Head of caudate nucleus (tissue), 42 donors: Measurements from ENCODE around the gene SLC5A6.
A peak's percentile ranks its signal among the peaks of the same experiment; 100 is the strongest.
"Not testable (repeated sequence)": the region's sequence is repeated elsewhere in the genome, so short reads cannot be mapped to it uniquely, and the experiment has no call there.

Experiments used
- DNase-seq, 42 donors: peaks; one replicate each; pipeline versions ENCODE4 v3.0.0 to v3.0.0-alpha.2; 2020 to 2021; ENCODE audit warnings: mixed read lengths in 7 of 42
- intact Hi-C: fragments of 100-400 bp; cut with DNase I; formaldehyde crosslinking; loops from one replicate; pipeline ENCODE4 v1.15.0; 2022

Gene SLC5A6

DNA sequence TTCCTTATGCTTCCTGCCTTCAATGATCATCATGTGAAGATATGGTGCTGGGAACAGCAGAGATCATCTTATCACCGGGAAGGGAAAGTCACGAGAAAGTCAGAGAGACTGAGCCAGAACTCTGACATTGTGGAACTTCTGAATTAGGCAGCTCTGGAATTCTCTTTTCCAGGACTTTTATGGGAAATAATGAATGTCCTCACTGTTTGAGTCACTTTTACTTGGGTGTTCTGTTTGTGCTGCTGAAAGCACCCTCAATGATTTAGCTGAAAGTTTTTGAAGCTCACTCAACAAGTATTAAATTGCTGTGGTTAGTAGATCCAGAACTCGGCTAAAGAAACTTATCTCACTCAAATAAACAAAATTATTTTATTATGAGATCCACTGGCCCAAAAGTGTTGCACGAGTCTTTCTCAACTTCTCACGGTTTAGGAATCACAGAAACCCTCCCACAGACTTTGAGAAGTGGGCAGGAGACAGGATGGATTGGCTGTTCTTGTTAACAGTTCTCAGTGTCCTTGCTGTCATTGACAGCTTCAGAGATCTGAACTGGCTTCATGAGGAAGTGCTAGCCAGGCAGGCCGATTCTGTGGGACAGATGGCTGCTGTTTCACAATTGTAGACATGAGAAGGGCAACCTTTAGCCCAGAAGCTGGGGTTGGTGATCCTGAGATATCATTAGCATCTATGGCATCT is 26.6 kb downstream of the SLC5A6 start:
- intact Hi-C loops = no loop called here
- peak in 5 of 42 donors; percentile 2 to 45 (median 11) for DNase-seq

DNA sequence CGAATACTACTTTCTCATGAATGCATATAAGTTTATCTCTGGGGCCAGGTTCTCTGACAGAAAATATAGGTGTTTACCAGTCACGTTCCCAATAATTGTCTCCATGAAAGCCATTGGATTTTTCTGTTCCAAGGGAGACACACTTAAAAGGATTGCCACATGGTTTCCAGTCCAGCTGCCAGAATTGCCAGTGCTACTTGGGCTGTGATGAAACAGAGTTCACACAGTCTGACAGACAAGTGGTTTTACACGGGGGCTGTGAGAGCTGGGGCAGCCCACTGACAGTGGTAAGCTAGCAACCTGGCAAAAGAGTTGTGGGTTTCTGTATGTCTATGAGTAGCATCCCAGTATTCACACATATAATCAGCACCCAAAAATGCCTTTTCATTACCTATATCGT is 28.0 kb downstream of the SLC5A6 start:
- intact Hi-C loops = no loop called here
- DNase-seq = no peak

DNA sequence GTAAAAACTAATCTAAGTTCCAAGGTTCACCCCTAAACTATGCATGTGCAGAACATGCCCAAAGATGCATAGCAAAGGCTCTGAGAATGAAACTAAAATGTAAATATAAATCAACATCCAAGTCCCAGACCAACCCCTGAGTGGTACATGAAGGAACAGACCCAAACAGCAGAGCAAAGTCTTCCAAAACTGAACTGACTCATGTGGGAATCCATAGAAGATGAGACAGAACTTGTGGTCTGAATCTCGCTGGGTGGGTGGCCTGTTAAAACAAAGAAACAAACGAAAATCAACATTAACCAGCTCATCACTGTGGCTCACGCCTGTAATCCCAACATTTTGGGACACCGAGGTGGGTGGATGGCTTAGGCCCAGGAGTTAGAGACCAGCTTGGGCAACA is 29.7 kb downstream of the SLC5A6 start:
- intact Hi-C loops = no loop called here
- DNase-seq = no peak

DNA sequence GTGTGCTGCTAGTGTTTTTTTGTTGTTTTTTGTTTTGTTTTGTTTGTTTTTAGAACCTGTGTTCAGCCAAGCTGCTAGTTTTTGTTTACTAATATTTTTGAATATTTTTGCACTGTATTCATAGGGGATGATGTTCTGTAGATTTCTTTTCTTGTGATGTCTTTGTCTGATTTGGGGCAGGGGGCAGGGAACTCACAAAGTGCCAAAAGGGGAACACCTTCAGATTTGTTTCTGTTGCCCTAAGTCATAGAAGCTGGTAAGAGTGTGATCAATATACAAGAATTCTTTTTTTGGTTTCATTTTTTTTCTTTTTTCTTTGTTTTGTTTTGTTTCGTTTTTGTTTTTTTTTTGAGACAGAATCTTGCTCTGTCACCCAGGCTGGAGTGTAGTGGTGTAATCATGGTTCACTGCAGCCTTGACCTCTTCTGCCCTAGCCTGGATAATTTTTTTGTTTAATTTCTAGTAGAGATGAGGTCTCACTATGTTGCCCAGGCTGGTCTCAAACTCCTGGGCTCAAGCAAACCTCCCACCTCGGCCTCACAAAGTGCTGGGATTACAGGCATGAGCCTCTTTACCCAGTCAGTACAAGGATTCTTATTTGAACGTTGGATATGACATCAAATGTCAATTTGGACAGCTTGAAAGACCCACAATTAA is 32.6 kb downstream of the SLC5A6 start:
- DNase-seq = no peak
- intact Hi-C loops = no loop called here

DNA sequence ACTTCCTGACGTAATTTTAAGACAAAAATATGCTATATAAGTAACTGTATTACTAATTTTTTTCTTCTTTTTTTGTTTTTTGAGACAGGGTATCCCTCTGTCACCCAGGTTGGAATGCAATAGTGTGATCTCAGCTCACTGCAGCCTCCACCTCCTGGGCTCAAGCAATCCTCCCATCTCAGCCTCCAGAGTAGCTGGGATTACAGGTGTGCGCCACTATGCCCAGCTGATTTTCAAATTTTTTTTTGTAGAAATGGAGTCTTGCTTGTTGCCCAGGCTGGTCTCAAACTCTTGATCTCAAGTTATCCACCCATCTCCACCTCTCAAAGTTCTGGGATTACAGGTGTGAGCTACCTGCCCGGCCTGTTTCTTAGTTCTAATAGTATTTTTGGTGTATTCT is 33.6 kb downstream of the SLC5A6 start:
- intact Hi-C loops = no loop called here

DNA sequence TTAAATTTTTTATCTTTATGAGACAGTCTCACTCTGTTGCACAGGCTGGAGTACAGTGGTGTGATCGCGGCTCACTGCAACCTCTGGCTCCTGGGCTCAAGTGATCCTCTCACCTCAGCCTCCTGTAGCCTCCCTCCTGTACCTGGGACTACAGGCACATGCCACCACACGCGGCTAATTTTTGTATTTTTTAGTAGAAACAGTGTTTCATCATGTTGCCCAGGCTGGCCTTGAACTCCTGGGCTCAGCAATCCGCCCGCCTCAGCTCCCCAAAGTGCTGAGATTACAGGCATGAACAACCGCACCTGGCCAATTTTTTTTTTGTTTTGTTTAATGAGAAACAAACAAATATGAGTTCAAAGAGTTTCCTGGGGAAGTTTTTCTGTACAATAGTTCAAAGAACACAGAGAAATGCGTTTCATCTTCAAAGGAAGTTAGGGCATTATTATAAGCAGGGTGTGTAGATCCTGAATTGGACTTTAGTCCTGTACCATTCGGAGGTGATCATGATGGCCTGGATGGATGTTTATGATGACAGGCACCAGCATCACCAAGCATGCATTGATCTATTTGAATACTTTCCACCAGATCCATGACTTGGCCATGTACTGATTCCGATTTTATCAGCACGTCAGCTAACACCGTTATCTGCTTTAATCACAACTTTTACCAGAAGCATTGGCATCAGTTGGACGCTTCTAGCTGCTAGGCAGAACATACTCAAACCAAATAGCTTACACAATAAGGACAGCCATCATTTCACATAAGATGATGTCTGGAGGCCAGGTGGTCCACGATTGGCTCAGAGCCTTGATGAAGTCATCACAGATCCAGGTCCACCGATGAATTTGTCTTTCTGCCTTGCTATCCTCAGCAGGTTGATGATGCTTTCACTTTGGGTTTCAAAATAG is 34.4 kb downstream of the SLC5A6 start:
- intact Hi-C loops = no loop called here
- no peak for DNase-seq

More for the DNA sequence above, 33.6 kb downstream of the SLC5A6 start:
- DNase-seq = no peak

DNA sequence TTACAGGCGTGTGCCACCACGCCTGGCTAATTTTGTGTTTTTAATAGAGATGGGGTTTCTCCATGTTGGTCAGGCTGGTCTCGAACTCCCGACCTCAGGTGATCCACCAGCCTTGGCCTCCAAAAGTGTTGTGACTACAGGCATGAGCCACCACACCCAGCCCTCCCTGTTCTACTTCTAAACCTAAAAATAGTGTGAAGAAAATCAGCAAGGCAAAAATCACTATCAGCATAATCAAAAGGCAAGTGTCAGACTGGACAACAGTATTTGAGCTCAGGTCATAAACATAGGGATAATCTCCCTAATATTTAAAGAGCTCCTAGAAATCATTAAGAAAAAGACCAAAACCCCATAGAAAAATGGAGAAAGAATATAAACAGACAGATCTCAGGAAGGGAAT is 36.3 kb downstream of the SLC5A6 start:
- DNase-seq, intact Hi-C loops: not testable (repeated sequence)

DNA sequence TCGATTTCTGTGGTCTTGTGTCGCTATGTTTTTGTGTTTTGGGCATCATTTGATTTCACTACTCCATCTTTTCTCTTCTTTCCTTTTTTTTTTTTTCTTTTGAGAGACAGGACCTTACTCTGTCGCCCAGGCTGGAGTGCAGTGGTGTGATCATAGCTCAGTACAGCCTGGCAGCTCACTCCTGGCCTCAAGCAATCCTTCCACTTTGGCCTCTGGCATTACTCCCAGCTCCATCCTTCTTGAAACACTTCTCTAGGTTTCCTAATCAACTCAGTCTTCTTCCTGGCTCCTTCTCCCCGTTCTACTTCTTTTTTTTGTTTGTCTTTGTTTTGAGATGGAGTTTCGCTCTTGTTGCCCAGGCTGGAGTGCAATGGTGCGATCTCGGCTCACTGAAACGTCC is 36.7 kb downstream of the SLC5A6 start:
- DNase-seq = peak in 1 of 42 donors; percentile 3
- intact Hi-C loops = no loop called here

DNA sequence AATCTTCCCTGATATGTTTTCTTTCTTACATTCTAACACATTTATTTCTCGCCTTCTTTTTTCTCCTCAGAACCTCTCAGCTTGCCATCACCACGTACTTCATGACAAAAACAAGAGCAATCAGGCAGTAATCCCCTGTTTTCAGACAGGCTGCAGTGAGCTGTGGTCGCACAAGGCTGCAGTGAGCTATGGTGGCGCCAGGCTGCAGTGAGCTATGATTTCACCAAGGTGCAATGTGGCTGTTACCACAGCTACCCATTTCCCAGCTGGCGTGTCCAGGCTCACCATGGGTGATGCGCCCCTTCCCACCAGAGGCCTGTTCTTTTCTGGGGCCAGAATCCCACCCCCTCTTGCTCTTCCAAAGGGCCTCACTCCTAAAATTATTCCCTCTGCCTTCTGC is 37.4 kb downstream of the SLC5A6 start:
- intact Hi-C loops = no loop called here
- DNase-seq = no peak

DNA sequence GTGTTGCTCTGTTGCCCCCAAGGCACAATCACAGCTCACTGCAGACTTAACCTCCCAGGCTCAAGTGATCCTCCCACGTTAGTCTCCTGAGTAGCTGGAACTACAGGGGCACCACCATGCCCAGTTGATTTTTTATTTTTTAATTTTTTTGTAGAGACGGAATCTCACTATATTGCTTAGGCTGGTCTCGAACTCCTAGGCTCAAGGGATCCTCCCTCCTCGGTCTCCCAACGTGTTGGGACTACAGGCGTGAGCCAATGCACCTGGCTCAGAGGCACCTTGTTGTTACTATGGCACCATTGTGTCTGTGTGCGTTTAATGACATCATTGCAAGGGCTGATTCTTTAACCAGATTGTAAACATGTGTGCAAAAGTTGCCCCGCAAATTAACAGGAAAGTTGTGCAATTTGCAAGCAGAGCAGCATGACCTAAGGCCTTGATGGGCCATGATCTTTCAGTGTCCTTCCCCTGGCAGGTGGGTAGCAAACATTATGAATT is 40.7 kb downstream of the SLC5A6 start:
- no peak for DNase-seq
- intact Hi-C loops = no loop called here

DNA sequence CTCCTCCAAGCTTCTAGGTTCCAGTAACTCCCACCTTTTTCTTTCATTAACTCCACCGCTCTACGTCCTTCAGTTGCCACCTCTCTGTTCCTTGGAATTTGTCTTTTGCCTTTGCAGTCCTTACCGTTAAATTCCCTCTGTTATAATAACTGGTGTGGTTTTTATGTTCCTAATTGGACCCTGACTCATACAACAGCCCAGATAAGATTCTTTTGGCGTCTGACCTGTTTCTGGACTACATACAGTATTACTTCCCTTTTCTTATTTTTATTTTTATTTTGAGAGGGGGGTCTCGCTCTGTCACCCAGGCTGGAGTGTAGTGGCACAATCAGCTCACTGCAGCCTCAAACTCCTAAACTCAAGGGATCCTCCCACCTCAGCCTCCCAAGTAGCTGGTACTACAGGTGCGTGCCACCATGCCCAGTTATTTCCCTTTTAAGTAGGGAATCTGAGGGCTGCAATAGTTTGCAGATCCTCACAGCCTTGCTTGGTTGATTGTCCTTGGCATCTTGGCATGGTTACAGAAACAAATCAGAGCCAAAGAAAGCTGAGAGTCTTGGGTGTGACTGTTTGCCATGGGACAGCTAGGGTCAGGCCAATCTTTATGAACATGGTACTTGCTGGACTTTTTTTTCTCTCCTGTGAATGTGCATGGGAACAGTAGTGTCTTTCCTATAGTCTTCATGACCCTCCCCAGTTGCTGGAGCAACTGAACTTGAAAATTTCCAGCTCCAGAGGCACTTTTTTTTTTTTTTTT is 41.3 kb downstream of the SLC5A6 start:
- DNase-seq = no peak
- intact Hi-C loops = no loop called here

DNA sequence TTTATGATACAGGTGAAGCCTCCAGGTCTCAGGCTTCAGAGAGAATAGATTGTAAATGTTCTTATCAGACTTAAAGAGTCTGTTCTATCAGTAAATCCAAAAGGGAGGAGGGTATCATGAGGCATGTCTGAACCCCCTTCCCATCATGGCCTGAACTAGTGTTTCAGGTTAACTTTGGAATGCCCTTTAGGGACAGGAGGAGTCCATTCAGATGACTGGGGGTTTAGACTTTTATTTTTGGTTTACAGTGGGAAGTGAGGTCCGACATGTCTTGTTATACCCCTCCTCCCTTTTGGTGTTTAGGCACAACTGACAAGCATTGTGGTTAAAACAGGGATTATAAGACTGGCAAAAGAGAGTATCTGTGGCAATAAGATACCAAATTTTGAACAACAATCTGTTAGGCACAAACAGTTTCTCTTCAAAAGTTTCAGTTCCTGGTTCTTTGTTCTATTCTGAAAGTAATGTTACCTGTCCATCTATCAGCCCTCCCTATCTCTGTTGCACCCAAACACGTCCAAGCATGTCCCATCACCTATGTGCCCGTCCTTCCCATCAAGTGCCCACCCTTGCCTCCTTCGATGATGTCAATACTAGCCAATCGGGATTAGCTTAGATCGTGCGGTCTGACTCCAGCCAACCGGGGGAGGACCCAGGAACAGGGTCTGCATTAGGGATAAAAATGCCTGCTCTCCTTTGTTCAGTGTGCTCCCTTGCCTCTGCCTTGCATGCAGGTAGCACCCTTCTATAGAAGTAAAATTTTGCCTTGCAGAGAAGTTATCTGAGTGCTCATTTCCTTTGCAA is 46.9 kb downstream of the SLC5A6 start:
- intact Hi-C loops = no loop called here
- peak in 1 of 42 donors; percentile 24 for DNase-seq

DNA sequence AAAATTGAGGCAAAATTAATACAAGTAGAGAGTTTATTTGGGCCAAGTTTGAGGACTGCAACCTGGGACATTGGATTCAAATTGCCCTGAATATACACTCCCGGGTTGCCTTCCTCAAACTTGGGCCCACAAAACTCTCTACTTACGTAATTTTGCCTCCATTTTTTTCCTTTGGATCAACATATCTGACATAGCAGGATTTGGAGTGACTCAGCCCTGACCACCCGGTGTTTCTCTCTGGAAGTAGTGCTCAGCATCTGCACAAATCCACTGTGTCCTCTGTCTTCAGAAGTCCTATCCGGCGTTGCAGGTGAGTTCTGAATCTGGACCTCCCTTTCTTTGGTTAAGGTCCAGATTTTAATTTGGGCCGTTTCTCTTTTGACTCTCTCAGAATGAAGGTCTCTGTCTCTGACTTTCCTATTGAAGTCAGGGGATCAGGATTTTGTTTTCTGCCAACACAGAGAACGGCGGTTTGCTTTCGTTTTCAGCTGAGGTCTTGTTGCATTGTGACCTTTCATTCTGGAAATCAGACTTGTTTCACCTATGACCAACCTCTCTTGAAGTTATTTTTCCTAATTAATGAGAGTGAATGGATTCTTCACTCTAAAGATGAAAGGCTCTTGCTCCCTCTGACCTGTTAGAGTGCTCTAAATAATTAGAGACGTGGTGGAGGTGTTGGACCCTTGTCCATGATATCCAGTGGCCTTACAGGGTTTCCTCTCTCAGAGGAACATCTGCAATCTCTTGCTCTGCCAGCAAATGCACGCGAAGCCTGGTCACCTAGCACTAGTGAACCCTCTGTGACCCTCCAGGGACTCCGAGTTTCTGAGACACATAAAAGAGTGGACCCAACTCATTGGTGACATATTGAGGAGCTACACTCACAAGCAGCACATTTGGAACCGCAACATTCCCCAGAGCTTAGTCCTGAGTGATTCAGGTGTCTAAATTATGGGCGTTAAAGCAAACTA is 49.6 kb downstream of the SLC5A6 start:
- intact Hi-C loops = no loop called here
- no peak for DNase-seq

DNA sequence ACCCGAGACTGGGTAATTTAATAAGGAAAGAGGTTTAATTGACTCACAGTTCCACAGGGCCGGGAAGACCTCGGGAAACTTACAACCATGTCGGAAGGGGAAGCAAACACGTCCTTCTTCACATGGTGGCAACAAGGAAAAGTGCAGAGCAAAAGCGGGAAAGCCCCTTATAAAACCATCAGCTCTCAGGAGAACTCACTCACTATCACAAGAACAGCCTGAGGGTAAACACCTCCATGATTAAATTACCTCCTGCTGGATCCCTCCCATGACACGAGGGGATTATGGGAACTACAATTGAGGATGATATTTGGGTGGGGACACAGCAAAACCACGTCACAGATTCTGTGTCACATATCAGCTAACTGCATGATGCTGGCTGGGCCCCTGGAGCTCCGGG is 51.9 kb downstream of the SLC5A6 start:
- intact Hi-C loops = no loop called here
- DNase-seq = no peak

DNA sequence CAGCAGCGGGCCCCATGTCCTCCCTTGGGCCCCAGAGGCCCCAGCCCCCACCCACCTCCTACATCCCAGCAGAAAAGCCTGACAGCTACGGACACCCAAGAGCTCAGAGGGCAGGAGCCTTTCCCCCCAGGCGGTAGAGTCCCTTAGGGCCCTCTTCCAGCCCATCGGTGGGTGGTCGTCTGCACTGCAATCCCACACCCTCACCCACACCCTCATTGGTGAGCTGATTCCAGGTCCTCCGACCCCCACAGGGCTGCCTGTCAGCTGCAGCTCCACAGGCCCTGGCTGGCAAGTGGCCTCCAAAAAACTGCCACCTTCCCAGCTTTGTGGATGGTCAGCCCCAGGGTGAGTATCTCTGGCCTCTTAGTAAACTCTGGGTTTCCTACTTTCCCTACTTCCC is 52.8 kb downstream of the SLC5A6 start:
- peak in 1 of 42 donors; percentile 28 for DNase-seq
- intact Hi-C loops = no loop called here

DNA sequence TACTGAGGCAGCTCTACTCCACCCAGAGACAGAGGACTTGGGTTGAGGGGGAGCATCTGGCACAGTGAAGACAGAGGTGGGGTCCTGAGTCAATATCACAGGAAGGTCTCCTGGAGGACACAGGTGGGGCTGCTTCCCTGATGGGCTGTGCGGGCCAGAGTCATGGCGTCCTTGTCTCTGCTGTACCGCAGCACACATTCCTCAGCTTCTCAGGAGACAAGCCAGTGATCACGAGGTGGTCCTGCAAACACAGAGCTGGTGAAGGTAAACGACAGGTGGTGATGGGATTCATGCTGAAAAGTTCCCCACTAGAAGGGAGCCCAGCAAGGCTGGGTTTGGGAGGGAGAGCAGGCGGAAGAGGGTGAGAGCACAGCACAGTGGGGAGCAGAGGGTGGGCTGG is 53.6 kb downstream of the SLC5A6 start:
- no peak for DNase-seq
- intact Hi-C loops = no loop called here

DNA sequence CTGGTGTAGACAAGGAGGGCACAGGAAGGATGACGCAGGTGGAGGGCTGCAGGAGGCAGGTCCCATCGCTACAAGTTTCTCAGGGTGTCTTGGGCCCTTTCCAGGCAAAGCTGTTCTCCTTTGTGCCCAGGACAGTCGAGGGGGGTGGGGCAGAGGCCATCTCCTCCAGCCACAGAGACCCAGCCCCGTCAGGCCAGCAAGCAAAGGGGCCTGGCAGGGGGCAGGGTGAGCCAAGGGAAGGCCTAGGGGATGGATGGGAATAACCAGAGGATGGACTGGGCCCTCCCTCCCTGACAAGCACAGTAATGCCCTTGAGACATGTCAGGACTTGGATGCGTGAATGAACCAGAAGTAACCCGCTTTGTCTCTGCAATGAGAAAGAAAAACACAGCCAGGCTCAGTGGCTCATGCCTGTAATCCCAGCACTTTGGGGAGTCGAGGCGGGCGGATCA is 57.0 kb downstream of the SLC5A6 start:
- peak in 1 of 42 donors; percentile 3 for DNase-seq
- intact Hi-C loops = no loop called here
